Kidney epithelial cell (primary cell): ENCODE results near the gene PDZD8. TPM values are rescaled to one million over a fixed set of nuclear protein-coding genes. Genes with fewer than 3 reads are reported as not detected.

Experiments used
- DNase-seq: peaks from one replicate; pipeline ENCODE4 v3.0.0-alpha.2; 2010; ENCODE audit warnings: low read depth
- H3K27me3 ChIP-seq: 2 replicates; pipeline ENCODE4 v1.6.0; 2011; ENCODE audit warnings: low read length; ENCODE audit not compliant: control insufficient read depth, insufficient read depth
- H3K36me3 ChIP-seq: 2 replicates; pipeline ENCODE4 v1.5.1; 2011; ENCODE audit warnings: low read length; ENCODE audit not compliant: control insufficient read depth, insufficient read depth
- H3K4me3 ChIP-seq: 2 replicates; pipeline ENCODE4 v1.5.1; 2011; ENCODE audit warnings: low read depth, mild to moderate bottlenecking, control low read depth, low read length
- total RNA-seq: library from RNA; depleted of rRNA; stranded (reverse); fragments of >200 nt; gene quantifications from 2 replicates; pipeline ENCODE4 v1.2.3, GENCODE V29; 2015
- TF ChIP-seq, protein P1 (sequence below): IDR thresholded peaks from 2 replicates; pipeline ENCODE4 v1.5.1; 2011; ENCODE audit warnings: mild to moderate bottlenecking, moderate library complexity, low read length, control low read depth, inconsistent platforms; ENCODE audit not compliant: insufficient read depth, poor library complexity, severe bottlenecking

The PDZD8 gene
- total RNA-seq, 1 donor from 2014 or later, result 84.7 TPM

DNA sequence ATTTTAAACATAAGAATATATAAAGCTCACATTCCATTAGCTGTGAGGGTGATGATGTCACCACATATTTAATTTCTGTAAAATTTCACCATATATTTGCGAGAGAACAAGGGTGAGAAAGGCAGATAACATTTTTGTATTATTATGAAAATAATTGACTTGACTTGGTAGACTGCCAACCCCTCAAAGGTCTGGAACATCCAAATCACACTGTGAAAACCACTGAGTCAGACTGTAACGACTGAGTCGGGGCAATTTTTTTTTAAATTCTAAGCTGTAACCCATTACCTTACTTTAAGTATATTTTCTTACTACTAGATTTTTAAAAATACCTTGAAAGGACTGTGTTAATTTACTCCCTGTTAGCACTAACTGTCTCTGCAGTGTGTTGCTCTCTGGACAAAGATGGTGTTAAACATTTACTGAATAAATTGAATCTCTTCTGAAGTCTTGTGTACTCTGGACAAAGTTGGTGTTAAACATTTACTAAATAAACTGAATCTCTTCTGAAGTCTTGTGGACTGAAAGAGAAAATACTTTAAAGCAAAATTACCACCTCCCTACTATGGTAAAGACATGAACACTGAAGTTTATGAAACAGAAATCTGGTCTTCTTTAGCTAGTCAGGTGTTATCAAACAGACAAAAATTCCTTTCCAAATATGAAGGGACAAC is 14.1 kb downstream of the PDZD8 start:
- no peak overlapping the region for H3K4me3 ChIP-seq

DNA sequence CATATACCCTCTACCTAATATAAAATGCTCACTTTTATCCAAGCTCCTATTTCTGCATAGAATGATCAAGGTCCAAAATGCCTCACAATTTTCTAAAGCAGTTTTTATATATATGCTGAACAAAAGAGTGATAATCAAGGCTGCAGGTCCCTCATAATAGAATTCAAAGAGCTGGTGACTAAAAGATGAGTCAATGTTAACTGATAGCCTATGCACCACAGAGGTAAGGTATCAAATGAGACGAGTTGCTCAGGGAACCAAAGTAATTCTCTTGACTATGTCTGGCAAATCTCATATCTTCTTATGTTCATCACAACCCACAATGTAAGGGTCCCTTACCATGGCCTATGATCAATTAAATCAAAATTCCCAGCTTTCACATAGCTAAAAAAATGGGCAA is 15.2 kb downstream of the PDZD8 start:
- Histone ChIP-seq H3K36me3 (no peaks in the 10 kb centered on the region), H3K27me3 (no peaks in the 10 kb centered on the region), H3K4me3 (no peak overlapping the region)
- DNase-seq, result no peak
- TF ChIP-seq, protein P1, sequence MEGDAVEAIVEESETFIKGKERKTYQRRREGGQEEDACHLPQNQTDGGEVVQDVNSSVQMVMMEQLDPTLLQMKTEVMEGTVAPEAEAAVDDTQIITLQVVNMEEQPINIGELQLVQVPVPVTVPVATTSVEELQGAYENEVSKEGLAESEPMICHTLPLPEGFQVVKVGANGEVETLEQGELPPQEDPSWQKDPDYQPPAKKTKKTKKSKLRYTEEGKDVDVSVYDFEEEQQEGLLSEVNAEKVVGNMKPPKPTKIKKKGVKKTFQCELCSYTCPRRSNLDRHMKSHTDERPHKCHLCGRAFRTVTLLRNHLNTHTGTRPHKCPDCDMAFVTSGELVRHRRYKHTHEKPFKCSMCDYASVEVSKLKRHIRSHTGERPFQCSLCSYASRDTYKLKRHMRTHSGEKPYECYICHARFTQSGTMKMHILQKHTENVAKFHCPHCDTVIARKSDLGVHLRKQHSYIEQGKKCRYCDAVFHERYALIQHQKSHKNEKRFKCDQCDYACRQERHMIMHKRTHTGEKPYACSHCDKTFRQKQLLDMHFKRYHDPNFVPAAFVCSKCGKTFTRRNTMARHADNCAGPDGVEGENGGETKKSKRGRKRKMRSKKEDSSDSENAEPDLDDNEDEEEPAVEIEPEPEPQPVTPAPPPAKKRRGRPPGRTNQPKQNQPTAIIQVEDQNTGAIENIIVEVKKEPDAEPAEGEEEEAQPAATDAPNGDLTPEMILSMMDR, result no peak

More for the DNA sequence above, 14.1 kb downstream of the PDZD8 start:
- Histone ChIP-seq H3K27me3 (no peaks in the 10 kb centered on the region), H3K36me3 (no peaks in the 10 kb centered on the region)
- DNase-seq, result peak; percentile 60
- TF ChIP-seq, protein P1, result no peak

DNA sequence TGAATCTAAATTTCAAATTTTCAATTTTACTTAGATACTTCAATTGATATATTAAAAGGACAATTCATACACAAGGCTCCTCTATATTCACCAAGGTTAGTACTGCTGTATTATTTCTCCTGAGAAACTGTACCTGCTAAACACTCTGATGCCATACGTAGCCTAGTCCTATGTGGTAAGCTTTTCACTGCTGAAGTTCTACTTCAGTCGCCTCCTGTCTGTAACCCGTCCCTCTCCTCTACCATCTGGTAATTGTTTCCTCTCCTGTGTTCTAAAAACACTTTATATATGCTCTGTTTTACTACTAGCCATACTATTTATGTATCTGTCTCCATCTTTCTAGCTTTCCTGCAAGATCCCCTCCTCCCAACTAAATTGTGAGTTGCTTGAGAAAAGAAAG is 20.2 kb downstream of the PDZD8 start:
- Histone ChIP-seq H3K27me3 (no peaks in the 10 kb centered on the region), H3K36me3 (no peaks in the 10 kb centered on the region), H3K4me3 (no peak overlapping the region)
- TF ChIP-seq, protein P1, result no peak
- DNase-seq, result no peak

DNA sequence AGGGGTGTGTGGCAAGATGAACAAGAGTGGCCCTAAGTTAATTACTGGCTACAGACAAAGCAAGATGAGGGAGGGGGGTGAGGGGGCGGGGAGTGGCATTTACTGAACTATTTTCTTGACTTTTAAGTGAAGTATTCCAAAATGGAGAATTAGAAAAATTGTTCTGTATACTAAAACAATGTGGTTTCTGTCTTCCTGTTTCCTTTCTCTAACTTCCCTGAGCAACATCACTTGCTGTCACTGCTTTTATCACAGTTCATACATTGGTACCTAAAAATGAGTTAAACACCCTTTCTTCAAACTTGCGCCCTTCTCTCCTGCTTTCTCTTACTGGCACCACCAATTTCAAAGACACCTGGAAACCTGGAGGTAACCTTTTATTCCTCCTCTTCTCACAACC is 21.6 kb downstream of the PDZD8 start:
- DNase-seq, result no peak
- H3K27me3 ChIP-seq, result no peaks in the 10 kb centered on the region

DNA sequence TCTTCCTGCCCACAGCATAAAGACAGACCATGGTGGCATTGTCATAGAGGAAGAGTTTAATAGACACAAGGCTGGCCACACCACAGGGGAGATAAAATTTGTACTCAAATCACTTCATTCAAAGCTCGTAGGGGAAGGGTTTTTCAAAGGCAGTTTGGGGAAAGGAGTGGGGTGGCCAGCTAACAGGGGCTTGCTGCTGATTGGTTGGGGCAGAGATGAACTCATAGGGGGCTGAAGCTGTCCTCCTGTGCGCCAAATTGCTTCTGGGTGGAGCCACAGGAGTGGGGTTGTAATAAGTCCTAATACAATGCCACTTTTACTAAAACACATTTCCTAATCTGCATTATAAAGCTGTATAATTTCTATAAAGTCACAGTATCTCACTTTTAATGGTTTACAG is 22.5 kb downstream of the PDZD8 start:
- TF ChIP-seq, protein P1, result no peak
- Histone ChIP-seq H3K27me3 (no peaks in the 10 kb centered on the region), H3K4me3 (no peak overlapping the region), H3K36me3 (no peaks in the 10 kb centered on the region)
- no peak for DNase-seq

More for the DNA sequence above, 21.6 kb downstream of the PDZD8 start:
- Histone ChIP-seq H3K36me3 (no peaks in the 10 kb centered on the region), H3K4me3 (no peak overlapping the region)
- TF ChIP-seq, protein P1, result no peak

DNA sequence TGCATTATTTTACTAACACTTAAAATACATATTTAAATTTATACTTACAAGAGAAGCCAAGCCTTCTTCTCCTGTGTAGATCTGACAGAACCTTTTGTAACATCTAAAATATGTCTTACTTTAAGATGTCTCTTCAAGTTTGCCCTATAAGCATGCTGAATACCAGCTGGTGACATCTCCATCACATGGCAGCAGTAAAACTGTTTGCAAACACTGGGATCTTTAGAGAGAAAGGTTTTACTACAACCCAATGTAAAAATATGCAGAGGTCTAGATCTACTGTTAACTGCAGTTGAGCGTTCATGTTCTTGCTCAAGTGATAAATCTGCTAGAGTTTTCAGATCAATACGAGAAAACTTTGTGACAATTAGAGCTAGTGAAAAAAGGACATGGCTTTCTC is 23.2 kb downstream of the PDZD8 start:
- TF ChIP-seq, protein P1, result no peak
- Histone ChIP-seq H3K36me3 (no peaks in the 10 kb centered on the region), H3K27me3 (no peaks in the 10 kb centered on the region), H3K4me3 (no peak overlapping the region)
- no peak for DNase-seq
